Suprapubic skin (tissue), 3 donors: ENCODE results near the gene LRRC8C.

Source experiments
- EP300 ChIP-seq: sonication (generic); formaldehyde crosslinking; IDR thresholded peaks from one replicate; pipeline ENCODE4 v1.6.1; 2017; ENCODE audit warnings: antibody characterized with exemption
- POLR2A ChIP-seq, 2 donors: fragments of 450-650 bp; IDR thresholded peaks; one replicate each; pipeline ENCODE4 v1.6.1; 2017; ENCODE audit warnings: antibody characterized with exemption in 2 of 2, mild to moderate bottlenecking in 2 of 2, moderate library complexity in 2 of 2
- TF ChIP-seq, protein P1 (sequence below), 2 donors: fragments of 200-600 bp in 1 of 2; fragments of 450-650 bp in 1 of 2; sonication (generic) in 1 of 2; IDR thresholded peaks; one replicate each; pipeline ENCODE4 v1.5.1; 2016 to 2019; ENCODE audit warnings: antibody characterized with exemption in 2 of 2, mild to moderate bottlenecking in 1 of 2, moderate library complexity in 1 of 2

GRCh38 chr1:89735479-89735878 lies 102.6 kb downstream of the LRRC8C start:
- TF ChIP-seq, protein P1, sequence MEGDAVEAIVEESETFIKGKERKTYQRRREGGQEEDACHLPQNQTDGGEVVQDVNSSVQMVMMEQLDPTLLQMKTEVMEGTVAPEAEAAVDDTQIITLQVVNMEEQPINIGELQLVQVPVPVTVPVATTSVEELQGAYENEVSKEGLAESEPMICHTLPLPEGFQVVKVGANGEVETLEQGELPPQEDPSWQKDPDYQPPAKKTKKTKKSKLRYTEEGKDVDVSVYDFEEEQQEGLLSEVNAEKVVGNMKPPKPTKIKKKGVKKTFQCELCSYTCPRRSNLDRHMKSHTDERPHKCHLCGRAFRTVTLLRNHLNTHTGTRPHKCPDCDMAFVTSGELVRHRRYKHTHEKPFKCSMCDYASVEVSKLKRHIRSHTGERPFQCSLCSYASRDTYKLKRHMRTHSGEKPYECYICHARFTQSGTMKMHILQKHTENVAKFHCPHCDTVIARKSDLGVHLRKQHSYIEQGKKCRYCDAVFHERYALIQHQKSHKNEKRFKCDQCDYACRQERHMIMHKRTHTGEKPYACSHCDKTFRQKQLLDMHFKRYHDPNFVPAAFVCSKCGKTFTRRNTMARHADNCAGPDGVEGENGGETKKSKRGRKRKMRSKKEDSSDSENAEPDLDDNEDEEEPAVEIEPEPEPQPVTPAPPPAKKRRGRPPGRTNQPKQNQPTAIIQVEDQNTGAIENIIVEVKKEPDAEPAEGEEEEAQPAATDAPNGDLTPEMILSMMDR (IDR thresholded peaks at IDR 0.05): no peak
- TF ChIP-seq EP300: no peak
- TF ChIP-seq POLR2A (IDR thresholded peaks at IDR 0.05): no peak
